HepG2 (cell line): ENCODE measurements around the gene LRRC8E. TPM values are rescaled to one million over a fixed set of nuclear protein-coding genes. Genes with fewer than 3 reads are reported as not detected.

Experiments used
- ATAC-seq: fragments of 200-7000 bp; cut with Tn5 transposase; 3 replicates; pipeline ENCODE4 v1.9.1; 2020; ENCODE audit warnings: mild to moderate bottlenecking, moderate library complexity
- BruUV-seq: library from RNA; stranded (reverse); fragments of 400-500 nt; replicated peaks from 2 replicates; lab custom pipeline; 2021; lab: Mats Ljungman, UMichigan
- CTCF ChIA-PET: fragments of 300-600 bp; formaldehyde crosslinking; extraction: SDS; loops from one replicate; lab custom pipeline; 2021; ENCODE audit warnings: low total read pairs, inconsistent platforms, low intra/inter-chr PET ratio; lab: Yijun Ruan, JAX
- POLR2A ChIA-PET: fragments of 350-600 bp; sonication (Branson Sonifier 250); formaldehyde crosslinking; loops from one replicate; lab custom pipeline; 2020; ENCODE audit warnings: antibody characterized with exemption, inconsistent platforms; lab: Yijun Ruan, JAX
- DNase-seq: peaks from one replicate; pipeline ENCODE4 v3.0.0-alpha.2; 2015; ENCODE audit warnings: low spot score
- FAIRE-seq: peaks from 3 replicates; lab custom pipeline; 2011; peaks lifted over from hg19 to GRCh38; lab: Jason Lieb, UNC
- H2AFZ ChIP-seq: one replicate; pipeline ENCODE4 v1.6.1; 2011; ENCODE audit warnings: low read length, inconsistent platforms
- H3K27ac ChIP-seq: fragments of 300-600 bp; 3 replicates; pipeline ENCODE4 v1.8.0; 2011; ENCODE audit warnings: mixed run types, mild to moderate bottlenecking, mixed read lengths, low read length, inconsistent platforms; ENCODE audit not compliant: insufficient read depth; ENCODE audit errors: extremely low read length
- H3K27me3 ChIP-seq, 2 experiments: fragments of 200-600 bp in 1 of 2; 2 replicates in 1 of 2; 3 replicates in 1 of 2; pipeline versions ENCODE4 v1.6.0 to v1.8.0; 2011; ENCODE audit warnings: low read length in 2 of 2, mild to moderate bottlenecking in 2 of 2, moderate library complexity in 2 of 2, inconsistent platforms in 1 of 2; ENCODE audit not compliant: insufficient read depth in 2 of 2, control insufficient read depth in 1 of 2
- H3K36me3 ChIP-seq, 2 experiments: fragments of 200-600 bp in 1 of 2; replicated peaks in 1 of 2; 2 replicates in 1 of 2; 3 replicates in 1 of 2; pipeline versions ENCODE4 v1.5.1 to v1.8.0; 2011; ENCODE audit warnings: low read length in 2 of 2, inconsistent platforms in 1 of 2; ENCODE audit not compliant: insufficient read depth in 2 of 2, control insufficient read depth in 1 of 2
- H3K4me1 ChIP-seq: 2 replicates; pipeline ENCODE4 v1.5.1; 2012; ENCODE audit warnings: low read length, inconsistent platforms; ENCODE audit not compliant: insufficient read depth
- H3K4me2 ChIP-seq: 2 replicates; pipeline ENCODE4 v1.6.0; 2011; ENCODE audit warnings: low read depth, low read length, inconsistent platforms
- H3K4me3 ChIP-seq, 3 experiments: fragments of 200-600 bp in 1 of 3; sonication (generic), shearing (Covaris generic) in 1 of 3; replicated peaks in 1 of 3; 2 replicates each; pipeline ENCODE4 v1.5.1; 2011 to 2016; ENCODE audit warnings: low read length in 3 of 3, inconsistent platforms in 2 of 3, low read depth in 2 of 3, mild to moderate bottlenecking in 2 of 3, control low read depth in 1 of 3, mixed read lengths in 1 of 3; ENCODE audit not compliant: insufficient read depth in 1 of 3
- H3K79me2 ChIP-seq: one replicate; pipeline ENCODE4 v1.6.1; 2011; ENCODE audit warnings: low read length, inconsistent platforms; ENCODE audit not compliant: insufficient read depth
- H3K9ac ChIP-seq: 2 replicates; pipeline ENCODE4 v1.6.0; 2011; ENCODE audit warnings: mild to moderate bottlenecking, low read depth, low read length, inconsistent platforms; ENCODE audit not compliant: insufficient read depth
- H3K9me3 ChIP-seq: 2 replicates; pipeline ENCODE4 v1.5.1; 2012; ENCODE audit warnings: mild to moderate bottlenecking, low read length
- H4K20me1 ChIP-seq: 2 replicates; pipeline ENCODE4 v1.6.0; 2011; ENCODE audit warnings: inconsistent platforms, mild to moderate bottlenecking, low read length, moderate library complexity; ENCODE audit not compliant: insufficient read depth
- ATF7 ChIP-seq, 2 experiments: fragments of 450-650 bp in 1 of 2; sonication (generic) in 1 of 2; formaldehyde crosslinking in 1 of 2; IDR thresholded peaks; 2 replicates each; pipeline versions ENCODE4 v1.4.0 to v1.6.1; 2016 to 2020; ENCODE audit warnings: antibody characterized with exemption in 1 of 2, mild to moderate bottlenecking in 1 of 2, missing genetic modification reagents in 1 of 2
- ERF ChIP-seq: IDR thresholded peaks from 2 replicates; pipeline ENCODE4 v1.6.1; 2018; ENCODE audit warnings: missing biosample characterization, missing genetic modification reagents
- HBP1 ChIP-seq: IDR thresholded peaks from 2 replicates; pipeline ENCODE4 v1.6.1; 2016; ENCODE audit warnings: low read depth, control low read depth
- KDM4B ChIP-seq: sonication (generic); formaldehyde crosslinking; IDR thresholded peaks from 2 replicates; pipeline ENCODE4 v1.4.0; 2020; ENCODE audit warnings: missing genetic modification reagents
- RELA ChIP-seq: sonication (generic); formaldehyde crosslinking; IDR thresholded peaks from 2 replicates; pipeline ENCODE4 v1.4.0; 2020; ENCODE audit warnings: missing genetic modification reagents
- THAP11 ChIP-seq: IDR thresholded peaks from 2 replicates; pipeline ENCODE4 v1.6.1; 2016; ENCODE audit warnings: missing biosample characterization, missing genetic modification reagents
- ZMYM3 ChIP-seq: sonication (generic); formaldehyde crosslinking; IDR thresholded peaks from 2 replicates; pipeline ENCODE4 v1.5.1; 2020; ENCODE audit warnings: mild to moderate bottlenecking, missing genetic modification reagents
- ZNF234 ChIP-seq: sonication (generic); formaldehyde crosslinking; conservative IDR thresholded peaks from 2 replicates; pipeline ENCODE4 v1.5.1; 2020; ENCODE audit warnings: mild to moderate bottlenecking, missing genetic modification reagents
- ZNF263 ChIP-seq: sonication (generic); formaldehyde crosslinking; IDR thresholded peaks from 2 replicates; pipeline ENCODE4 v1.4.0; 2020; ENCODE audit warnings: missing genetic modification reagents
- ZNF333 ChIP-seq: sonication (generic); formaldehyde crosslinking; IDR thresholded peaks from 2 replicates; pipeline ENCODE4 v1.4.0; 2020; ENCODE audit warnings: mild to moderate bottlenecking, missing genetic modification reagents, borderline replicate concordance
- ZNF354B ChIP-seq: sonication (generic); formaldehyde crosslinking; IDR thresholded peaks from 2 replicates; pipeline ENCODE4 v1.8.0; 2022; ENCODE audit warnings: mild to moderate bottlenecking, missing genetic modification reagents
- ZNF768 ChIP-seq: sonication (generic); formaldehyde crosslinking; IDR thresholded peaks from 2 replicates; pipeline ENCODE4 v1.4.0; 2020; ENCODE audit warnings: missing genetic modification reagents
- ZNF788 ChIP-seq: sonication (generic); formaldehyde crosslinking; IDR thresholded peaks from 2 replicates; pipeline ENCODE4 v1.5.0; 2020; ENCODE audit warnings: mild to moderate bottlenecking, missing genetic modification reagents, borderline replicate concordance
- WGBS: methylation state at CpG from one replicate; pipeline ENCODE4 v1.1.6; 2017; ENCODE audit warnings: low lambda C conversion rate; 5-methylcytosine and 5-hydroxymethylcytosine counted together
- in situ Hi-C: cut with HindIII; loops from 2 replicates; pipeline ENCODE4 v1.10.0; 2017; ENCODE audit warnings: low pct_unique_long_range_greater_than_20kb; ENCODE audit not compliant: extremely low pct_ligation_motif_present
- intact Hi-C: fragments of 100-400 bp; cut with micrococcal nuclease; formaldehyde crosslinking; loops from one replicate; pipeline ENCODE4 v1.10.0; 2022; ENCODE audit not compliant: unreplicated experiment
- polyA plus RNA-seq, 8 experiments: library from polyadenylated mRNA; depleted of rRNA in 3 of 8; stranded (reverse) in 7 of 8; unstranded in 1 of 8; fragments of >200 nt; fragmentation: Illumina TruSeq in 4 of 8; extraction: Trizol in 4 of 8; gene quantifications; 2 replicates each; pipeline versions ENCODE4 v1.2.1 to v1.2.3, GENCODE V29; 2011 to 2016; ENCODE audit warnings: low read depth in 4 of 8, missing spikeins in 1 of 8, mixed read lengths in 1 of 8; ENCODE audit not compliant: insufficient read depth in 1 of 8
- total RNA-seq, 5 experiments: library from RNA; depleted of rRNA; stranded (reverse); fragments of >200 nt; fragmentation: Illumina TruSeq; extraction: Trizol; gene quantifications; 2 replicates each; pipeline ENCODE4 v1.2.3, GENCODE V29; 2016; ENCODE audit warnings: low read depth in 1 of 5
- TF ChIP-seq, protein P1 (sequence below): sonication (generic); formaldehyde crosslinking; IDR thresholded peaks from 2 replicates; pipeline ENCODE4 v1.5.1; 2020; ENCODE audit warnings: missing genetic modification reagents, mild to moderate bottlenecking, borderline replicate concordance
- TF ChIP-seq, protein P2 (sequence below): sonication (generic); formaldehyde crosslinking; IDR thresholded peaks from 2 replicates; pipeline ENCODE4 v1.5.0; 2020; ENCODE audit warnings: mild to moderate bottlenecking, low read depth, missing genetic modification reagents, borderline replicate concordance

LRRC8E gene
- total and polyA plus RNA-seq, 2 of the 13 experiments (the other 11 are each of a cell fraction or from before 2014, with no cell fraction given) = 8.0 to 10.3 TPM

DNA sequence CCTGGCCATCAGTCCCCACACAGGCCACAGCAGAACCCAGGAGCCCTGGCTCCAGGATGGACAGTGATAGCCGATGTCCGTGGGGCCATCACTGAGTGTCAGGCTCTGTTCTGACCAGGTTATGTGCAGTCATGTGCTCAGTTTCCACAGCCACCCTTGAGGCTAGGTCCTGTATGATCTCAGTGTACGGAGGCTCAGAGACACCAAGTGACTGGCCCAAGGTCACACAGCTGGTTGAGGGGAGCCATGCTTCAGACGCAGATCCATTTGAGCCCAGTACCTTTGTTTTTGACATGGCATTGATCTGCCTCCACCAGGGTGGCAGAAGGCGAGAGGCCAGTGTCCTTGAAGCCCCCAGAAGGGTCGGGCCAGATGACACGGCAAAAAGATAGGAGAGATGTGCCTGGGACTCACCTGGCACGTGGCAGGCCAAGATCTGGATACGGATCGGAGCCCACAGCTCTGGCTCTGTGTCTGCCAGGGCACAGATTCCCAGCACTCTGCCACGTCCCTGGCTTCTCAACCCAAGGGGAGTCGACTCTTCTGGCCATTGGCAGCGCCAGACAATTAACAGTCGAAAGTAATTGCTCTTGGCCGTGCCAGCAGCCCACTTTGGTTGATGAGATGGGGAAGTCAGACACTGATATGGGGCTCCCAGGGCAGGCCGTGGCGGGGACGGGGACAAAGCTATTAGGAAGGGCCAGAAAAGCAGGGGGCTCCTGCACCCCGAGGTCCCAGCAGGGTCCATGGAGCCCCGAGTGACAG is 42.7 kb upstream of the LRRC8E start:
- intact Hi-C loops (no loop called here), in situ Hi-C loops (no loop called here)
- ChIA-PET POLR2A (no interaction called here), CTCF (no interaction called here)
- Histone ChIP-seq H3K27ac (no peak overlapping the region), H3K4me3 (no peak overlapping the region), H3K9ac (no peak overlapping the region), H2AFZ (no peak overlapping the region), H3K79me2 (no peaks in the 10 kb centered on the region), H3K9me3 (no peaks in the 10 kb centered on the region), H3K4me1 (peaks cover 27% of the 10 kb centered on the region), H4K20me1 (no peaks in the 10 kb centered on the region), H3K27me3 (peaks cover 0 to 5% of the 10 kb centered on the region in 2 experiments; a peak in 2 of 5 replicates), H3K4me2 (peak overlapping the region; percentile 56; the same call in 1 of the 2 replicates), H3K36me3 (no peaks in the 10 kb centered on the region)
- 61% methylated on average over 9 of the region's 20 CpGs for WGBS
- FAIRE-seq (no peak), DNase-seq (no peak), ATAC-seq (no peak)
- TF ChIP-seq ZMYM3 (CRISPR knock-in tag) (peak; percentile 79; the same call in 1 of the 2 replicates), ZNF768 (CRISPR knock-in tag) (peak; percentile 99), ZNF354B (CRISPR knock-in tag) (no peak)
- BruUV-seq = no TSS peak

DNA sequence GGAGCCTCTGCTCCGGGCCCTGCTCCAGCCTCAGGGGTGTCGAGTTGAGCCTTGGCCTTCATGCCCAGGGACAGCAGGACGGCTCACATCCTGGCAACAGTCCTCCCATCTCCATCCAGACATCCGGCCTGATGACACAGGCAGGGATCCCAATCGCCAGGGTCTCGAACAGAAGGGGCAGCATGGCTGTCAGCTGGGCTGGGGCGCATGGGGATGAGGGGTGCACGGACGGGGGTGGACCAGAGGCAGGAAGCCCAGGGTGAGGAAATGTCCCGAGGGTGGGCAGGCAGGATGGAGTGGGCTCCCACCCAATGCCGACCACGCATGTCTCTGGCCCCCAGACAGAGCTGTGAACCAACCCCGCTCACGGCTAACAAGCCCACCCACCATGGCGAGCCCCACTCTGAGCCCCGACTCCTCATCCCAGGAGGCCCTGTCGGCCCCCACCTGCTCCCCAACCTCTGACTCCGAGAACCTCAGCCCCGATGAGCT is 42.1 kb upstream of the LRRC8E start:
- Histone ChIP-seq H4K20me1 (no peaks in the 10 kb centered on the region), H3K27me3 (peaks cover 0 to 5% of the 10 kb centered on the region in 2 experiments; a peak in 2 of 5 replicates), H3K4me1 (peaks cover 27% of the 10 kb centered on the region), H3K27ac (no peak overlapping the region), H3K9ac (no peak overlapping the region), H3K4me2 (no peak overlapping the region), H2AFZ (no peak overlapping the region), H3K36me3 (no peaks in the 10 kb centered on the region), H3K4me3 (no peak overlapping the region), H3K9me3 (no peaks in the 10 kb centered on the region), H3K79me2 (no peaks in the 10 kb centered on the region)
- in situ Hi-C loops (no loop called here), intact Hi-C loops (no loop called here)
- ATAC-seq (no peak), FAIRE-seq (no peak), DNase-seq (no peak)
- ChIA-PET POLR2A (no interaction called here), CTCF (no interaction called here)
- BruUV-seq = no TSS peak
- WGBS = 85% methylated on average over 3 of the region's 19 CpGs
- TF ChIP-seq ZNF333 (CRISPR knock-in tag) = no peak
- TF ChIP-seq ATF7 (IDR thresholded peaks at IDR 0.05) = no peak
- TF ChIP-seq ATF7 (CRISPR knock-in tag; IDR thresholded peaks at IDR 0.05) = no peak
- TF ChIP-seq, protein P1, sequence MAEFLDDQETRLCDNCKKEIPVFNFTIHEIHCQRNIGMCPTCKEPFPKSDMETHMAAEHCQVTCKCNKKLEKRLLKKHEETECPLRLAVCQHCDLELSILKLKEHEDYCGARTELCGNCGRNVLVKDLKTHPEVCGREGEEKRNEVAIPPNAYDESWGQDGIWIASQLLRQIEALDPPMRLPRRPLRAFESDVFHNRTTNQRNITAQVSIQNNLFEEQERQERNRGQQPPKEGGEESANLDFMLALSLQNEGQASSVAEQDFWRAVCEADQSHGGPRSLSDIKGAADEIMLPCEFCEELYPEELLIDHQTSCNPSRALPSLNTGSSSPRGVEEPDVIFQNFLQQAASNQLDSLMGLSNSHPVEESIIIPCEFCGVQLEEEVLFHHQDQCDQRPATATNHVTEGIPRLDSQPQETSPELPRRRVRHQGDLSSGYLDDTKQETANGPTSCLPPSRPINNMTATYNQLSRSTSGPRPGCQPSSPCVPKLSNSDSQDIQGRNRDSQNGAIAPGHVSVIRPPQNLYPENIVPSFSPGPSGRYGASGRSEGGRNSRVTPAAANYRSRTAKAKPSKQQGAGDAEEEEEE (CRISPR knock-in tag) = no peak
- no peak for TF ChIP-seq RELA
- no peak for TF ChIP-seq ERF (CRISPR knock-in tag)
- no peak for TF ChIP-seq THAP11
- no peak for TF ChIP-seq ZNF234
- no peak for TF ChIP-seq KDM4B (CRISPR knock-in tag)
- TF ChIP-seq, protein P2, sequence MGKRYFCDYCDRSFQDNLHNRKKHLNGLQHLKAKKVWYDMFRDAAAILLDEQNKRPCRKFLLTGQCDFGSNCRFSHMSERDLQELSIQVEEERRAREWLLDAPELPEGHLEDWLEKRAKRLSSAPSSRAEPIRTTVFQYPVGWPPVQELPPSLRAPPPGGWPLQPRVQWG = no peak
- no peak for TF ChIP-seq HBP1
- TF ChIP-seq ZNF788 (CRISPR knock-in tag) = no peak
- no peak for TF ChIP-seq ZNF263 (CRISPR knock-in tag)
